DOHH2 (cell line): ENCODE results near the gene AMPH.

Experiments used
- H3F3A ChIP-seq: fragments of 200-600 bp; sonication (generic), shearing (Covaris generic); 2 replicates; pipeline ENCODE4 v1.6.0; 2016; ENCODE audit warnings: antibody characterized with exemption, mild to moderate bottlenecking; ENCODE audit not compliant: control insufficient read depth, insufficient read depth
- H3K27ac ChIP-seq: fragments of 200-600 bp; sonication (generic); 2 replicates; pipeline ENCODE4 v1.5.1; 2014; ENCODE audit warnings: low read depth, mild to moderate bottlenecking, low read length, moderate library complexity
- H3K27me3 ChIP-seq: fragments of 200-600 bp; sonication (generic); 2 replicates; pipeline ENCODE4 v1.6.1; 2014; ENCODE audit warnings: mild to moderate bottlenecking, low read length, mixed read lengths; ENCODE audit not compliant: control insufficient read depth
- H3K36me3 ChIP-seq: fragments of 200-600 bp; sonication (generic); 2 replicates; pipeline ENCODE4 v1.6.1; 2014; ENCODE audit warnings: mild to moderate bottlenecking, low read length, moderate library complexity, mixed read lengths; ENCODE audit not compliant: control insufficient read depth
- H3K4me1 ChIP-seq: fragments of 200-600 bp; sonication (generic); 2 replicates; pipeline ENCODE4 v1.6.1; 2014; ENCODE audit warnings: mild to moderate bottlenecking, low read length, mixed read lengths; ENCODE audit not compliant: control insufficient read depth
- H3K4me2 ChIP-seq: fragments of 200-600 bp; sonication (generic); 2 replicates; pipeline ENCODE4 v1.6.0; 2014; ENCODE audit warnings: mild to moderate bottlenecking, low read length, moderate library complexity
- H3K4me3 ChIP-seq: fragments of 200-600 bp; sonication (generic); 2 replicates; pipeline ENCODE4 v1.5.1; 2014; ENCODE audit warnings: mild to moderate bottlenecking, low read length, mixed read lengths
- H3K79me2 ChIP-seq: fragments of 200-600 bp; sonication (generic); 2 replicates; pipeline ENCODE4 v1.6.1; 2014; ENCODE audit warnings: mild to moderate bottlenecking, low read length, mixed read lengths; ENCODE audit not compliant: control insufficient read depth
- H3K9me2 ChIP-seq: fragments of 200-600 bp; sonication (generic); replicated peaks from 2 replicates; pipeline ENCODE4 v1.6.1; 2014; ENCODE audit warnings: mild to moderate bottlenecking, low read length, mixed read lengths; ENCODE audit not compliant: control insufficient read depth
- H3K9me3 ChIP-seq: fragments of 200-600 bp; sonication (generic); 2 replicates; pipeline ENCODE4 v1.6.1; 2014; ENCODE audit warnings: antibody characterized with exemption, low read length, mixed read lengths; ENCODE audit not compliant: control insufficient read depth, insufficient read depth
- H4K20me1 ChIP-seq: fragments of 200-600 bp; sonication (generic); 2 replicates; pipeline ENCODE4 v1.6.0; 2014; ENCODE audit warnings: low read depth, mild to moderate bottlenecking, antibody characterized with exemption, low read length, moderate library complexity; ENCODE audit not compliant: control insufficient read depth, insufficient read depth
- EZH2phosphoT487 ChIP-seq: fragments of 200-600 bp; sonication (generic); IDR thresholded peaks from 2 replicates; pipeline ENCODE4 v1.6.1; 2017; ENCODE audit warnings: borderline replicate concordance, mild to moderate bottlenecking, antibody characterized with exemption, low read length, moderate library complexity, mixed read lengths
- TF ChIP-seq, protein P1 (sequence below): fragments of 200-600 bp; sonication (generic); IDR thresholded peaks from one replicate; pipeline ENCODE4 v1.5.1; 2014; ENCODE audit warnings: antibody characterized with exemption, mild to moderate bottlenecking, low read depth, low read length; ENCODE audit not compliant: poor library complexity, severe bottlenecking

AMPH gene

DNA sequence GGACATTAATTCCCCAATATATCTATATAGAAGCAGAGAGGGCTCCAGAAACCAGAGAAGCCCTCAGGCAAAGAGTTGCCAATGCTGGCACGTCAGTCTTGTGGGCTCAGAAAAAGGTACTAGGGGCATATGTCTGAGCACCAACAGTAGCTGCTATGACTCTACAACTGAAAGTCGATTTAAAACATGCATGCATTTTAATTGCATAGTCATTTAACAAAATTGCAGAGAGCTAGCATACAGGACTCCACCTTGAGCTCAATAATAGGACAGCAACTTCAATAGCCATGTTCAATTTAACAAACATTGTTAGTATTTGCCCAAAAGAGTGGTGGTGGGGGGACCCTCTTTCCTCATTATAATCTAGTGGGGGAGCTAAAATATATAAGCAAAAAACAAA, 126.5 kb downstream of the AMPH start:
- Histone ChIP-seq H3K9me3 (no peaks in the 10 kb centered on the region), H3K4me2 (no peak overlapping the region), H4K20me1 (no peaks in the 10 kb centered on the region), H3F3A (no peaks in the 10 kb centered on the region), H3K27ac (no peak overlapping the region), H3K9me2 (no peaks in the 10 kb centered on the region), H3K79me2 (no peaks in the 10 kb centered on the region), H3K27me3 (peaks cover 8% of the 10 kb centered on the region), H3K4me1 (no peaks in the 10 kb centered on the region), H3K4me3 (no peak overlapping the region), H3K36me3 (no peaks in the 10 kb centered on the region)
- no peak for TF ChIP-seq EZH2phosphoT487
- TF ChIP-seq, protein P1, sequence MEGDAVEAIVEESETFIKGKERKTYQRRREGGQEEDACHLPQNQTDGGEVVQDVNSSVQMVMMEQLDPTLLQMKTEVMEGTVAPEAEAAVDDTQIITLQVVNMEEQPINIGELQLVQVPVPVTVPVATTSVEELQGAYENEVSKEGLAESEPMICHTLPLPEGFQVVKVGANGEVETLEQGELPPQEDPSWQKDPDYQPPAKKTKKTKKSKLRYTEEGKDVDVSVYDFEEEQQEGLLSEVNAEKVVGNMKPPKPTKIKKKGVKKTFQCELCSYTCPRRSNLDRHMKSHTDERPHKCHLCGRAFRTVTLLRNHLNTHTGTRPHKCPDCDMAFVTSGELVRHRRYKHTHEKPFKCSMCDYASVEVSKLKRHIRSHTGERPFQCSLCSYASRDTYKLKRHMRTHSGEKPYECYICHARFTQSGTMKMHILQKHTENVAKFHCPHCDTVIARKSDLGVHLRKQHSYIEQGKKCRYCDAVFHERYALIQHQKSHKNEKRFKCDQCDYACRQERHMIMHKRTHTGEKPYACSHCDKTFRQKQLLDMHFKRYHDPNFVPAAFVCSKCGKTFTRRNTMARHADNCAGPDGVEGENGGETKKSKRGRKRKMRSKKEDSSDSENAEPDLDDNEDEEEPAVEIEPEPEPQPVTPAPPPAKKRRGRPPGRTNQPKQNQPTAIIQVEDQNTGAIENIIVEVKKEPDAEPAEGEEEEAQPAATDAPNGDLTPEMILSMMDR = no peak

DNA sequence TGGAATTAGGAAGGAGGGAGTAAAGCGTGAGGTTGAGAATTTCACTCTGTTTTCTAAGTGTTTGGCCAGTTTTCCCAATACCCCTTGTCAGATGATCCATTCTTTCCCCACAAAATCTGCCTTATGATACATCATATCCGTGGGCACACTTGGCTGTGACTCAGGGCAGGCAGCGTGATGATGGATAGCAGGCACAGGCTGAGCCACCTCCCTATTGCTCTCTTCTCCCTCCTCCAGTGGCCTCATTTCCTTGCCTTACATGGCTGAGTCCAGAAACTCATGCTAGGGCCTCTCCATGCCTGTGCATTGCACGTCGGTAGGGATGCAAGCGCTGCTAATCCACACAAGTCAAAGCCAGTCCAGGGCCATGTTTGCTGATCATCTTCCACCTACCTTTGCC, 128.3 kb downstream of the AMPH start:
- TF ChIP-seq, protein P1 = no peak
- TF ChIP-seq EZH2phosphoT487 = no peak
- H3K4me1 ChIP-seq = no peaks in the 10 kb centered on the region
- H3K79me2 ChIP-seq = no peaks in the 10 kb centered on the region
- H3K4me2 ChIP-seq = no peak overlapping the region
- no peaks in the 10 kb centered on the region for H3K9me2 ChIP-seq
- H3K9me3 ChIP-seq = no peaks in the 10 kb centered on the region
- no peaks in the 10 kb centered on the region for H4K20me1 ChIP-seq
- H3F3A ChIP-seq = no peaks in the 10 kb centered on the region
- peaks cover 8% of the 10 kb centered on the region for H3K27me3 ChIP-seq
- no peaks in the 10 kb centered on the region for H3K36me3 ChIP-seq
- H3K4me3 ChIP-seq = no peak overlapping the region
- no peak overlapping the region for H3K27ac ChIP-seq

DNA sequence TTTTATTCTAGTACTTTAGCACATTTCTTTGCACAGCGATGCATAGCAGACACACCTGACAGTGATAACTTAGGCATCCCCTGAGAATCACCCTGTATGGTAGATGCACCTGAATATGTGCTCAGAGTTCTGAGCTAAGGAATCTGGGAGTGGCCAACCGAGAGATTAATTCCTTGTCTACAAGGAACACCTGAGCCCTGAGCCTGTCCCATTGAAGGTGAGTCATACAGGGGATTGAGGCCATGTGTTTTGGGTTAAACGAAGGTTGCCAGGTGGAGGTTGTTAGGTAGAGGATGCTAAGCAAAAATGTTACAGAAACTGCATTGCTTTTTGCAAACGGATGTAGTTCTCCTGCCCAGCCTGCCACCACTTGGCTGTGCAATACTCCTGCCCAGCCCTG, 128.9 kb downstream of the AMPH start:
- no peak overlapping the region for H3K4me3 ChIP-seq

More for the DNA sequence above, 128.9 kb downstream of the AMPH start:
- Histone ChIP-seq H3K79me2 (no peaks in the 10 kb centered on the region), H3F3A (no peaks in the 10 kb centered on the region), H3K36me3 (no peaks in the 10 kb centered on the region), H4K20me1 (no peaks in the 10 kb centered on the region), H3K27me3 (peaks cover 6% of the 10 kb centered on the region), H3K4me1 (no peaks in the 10 kb centered on the region), H3K4me2 (no peak overlapping the region), H3K27ac (no peak overlapping the region), H3K9me3 (no peaks in the 10 kb centered on the region), H3K9me2 (no peaks in the 10 kb centered on the region)
- TF ChIP-seq EZH2phosphoT487 = no peak
- TF ChIP-seq, protein P1 = no peak
